Testis (tissue), 3 donors: ENCODE data around the gene VAV2. TPM values are rescaled to one million over a fixed set of nuclear protein-coding genes. Genes with fewer than 3 reads are reported as not detected.
A peak's percentile ranks its signal among the peaks of the same experiment; 100 is the strongest.

Experiments used
- DNase-seq: peaks from one replicate; pipeline ENCODE4 v3.0.0-alpha.2; 2019
- H3K27ac ChIP-seq, 2 donors: fragments of 200-600 bp; sonication (generic); one replicate each; pipeline ENCODE4 v1.5.1; 2019
- H3K27me3 ChIP-seq: fragments of 200-600 bp; sonication (generic); one replicate; pipeline ENCODE4 v1.5.1; 2019
- H3K36me3 ChIP-seq: fragments of 200-600 bp; sonication (generic); one replicate; pipeline ENCODE4 v1.5.1; 2017; ENCODE audit warnings: low read depth; ENCODE audit errors: missing control alignments
- H3K4me1 ChIP-seq: fragments of 200-600 bp; sonication (generic); one replicate; pipeline ENCODE4 v1.5.1; 2019
- H3K4me3 ChIP-seq, 2 donors: fragments of 200-600 bp; sonication (generic); one replicate each; pipeline ENCODE4 v1.5.1; 2017 to 2019
- H3K9me3 ChIP-seq: fragments of 200-600 bp; sonication (generic); one replicate; pipeline ENCODE4 v1.5.1; 2017
- CTCF ChIP-seq, 3 experiments: fragments of 450-650 bp in 2 of 3; fragments of 200-600 bp in 1 of 3; sonication (generic) in 1 of 3; IDR thresholded peaks; one replicate each; pipeline ENCODE4 v1.5.1; 2016 to 2019; ENCODE audit warnings: antibody characterized with exemption in 3 of 3, mild to moderate bottlenecking in 2 of 3, moderate library complexity in 1 of 3
- POLR2A ChIP-seq: fragments of 450-650 bp; IDR thresholded peaks from one replicate; pipeline ENCODE4 v1.6.1; 2017; ENCODE audit warnings: antibody characterized with exemption, mild to moderate bottlenecking, moderate library complexity
- WGBS, 2 donors: methylation state at CpG; one replicate each; pipeline ENCODE4 v1.1.5; 2018; 5-methylcytosine and 5-hydroxymethylcytosine counted together
- intact Hi-C: fragments of 100-400 bp; cut with DNase I; formaldehyde crosslinking; loops from one replicate; pipeline ENCODE4 v1.15.1; 2023; ENCODE audit warnings: low total_unique reads
- polyA plus RNA-seq: library from polyadenylated mRNA; stranded (reverse); fragments of 350-450 nt; fragmentation: Illumina TruSeq; extraction: RNeasy Lipid Tissue Mini Kit (QIAGEN cat#74804); gene quantifications from one replicate; pipeline ENCODE4 v1.2.3, GENCODE V29; 2014; ENCODE audit warnings: low read depth, low replicate concordance; ENCODE audit not compliant: insufficient read depth
- total RNA-seq, 2 donors: library from RNA; depleted of rRNA; stranded (reverse); fragments of >200 nt; gene quantifications; one replicate each; pipeline ENCODE4 v1.2.3, GENCODE V29; 2016

Gene VAV2
- total and polyA plus RNA-seq, 3 donors from 2014 or later, result 11.0 to 14.1 (median 12.2) TPM

DNA sequence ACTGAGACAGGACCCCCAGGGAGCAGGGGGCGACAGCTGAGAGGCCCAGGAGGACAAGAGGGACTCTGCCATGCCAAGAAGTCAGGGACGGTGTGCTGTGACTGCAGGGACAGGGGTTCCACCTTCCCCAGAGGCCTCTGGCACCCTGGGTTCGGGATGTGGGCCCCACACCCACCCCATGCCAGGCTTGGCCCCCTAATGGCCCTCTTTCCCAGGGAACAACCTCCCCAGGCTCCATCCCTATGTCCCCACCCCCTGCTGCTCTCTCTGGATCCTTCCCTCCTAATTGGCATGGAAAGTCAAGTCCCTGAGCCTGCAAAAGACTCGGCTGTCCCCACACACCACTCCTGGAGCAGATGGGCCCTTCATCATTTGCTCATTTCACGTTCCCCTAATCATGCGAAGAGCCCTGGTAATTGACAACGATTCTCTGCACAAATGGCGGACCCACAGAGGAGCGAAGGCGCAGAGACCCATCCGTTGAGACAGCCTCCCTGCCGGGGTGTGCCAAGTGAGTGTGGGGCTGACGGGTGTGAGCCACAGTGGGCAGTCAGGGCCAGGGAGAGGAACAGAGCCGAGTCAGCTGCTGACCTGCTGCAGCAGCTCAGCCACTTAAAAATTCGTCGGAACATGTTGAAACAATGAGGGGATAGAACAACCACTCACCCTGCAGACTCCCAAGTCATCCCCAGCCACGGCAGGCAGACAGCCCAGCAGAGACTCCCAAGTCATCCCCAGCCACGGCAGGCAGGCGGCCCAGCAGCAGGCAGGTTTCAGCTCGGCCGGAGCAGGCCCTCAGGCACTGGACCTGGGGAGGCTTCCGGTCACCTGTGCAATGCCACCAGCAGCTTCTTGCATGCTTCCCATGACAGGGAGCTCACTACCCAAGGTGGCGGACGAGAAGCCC lies 109.0 kb downstream of the VAV2 start:
- Histone ChIP-seq H3K4me1 (peaks cover 25% of the 10 kb centered on the region), H3K4me3 (no peak overlapping the region), H3K27me3 (no peaks in the 10 kb centered on the region), H3K36me3 (no peaks in the 10 kb centered on the region), H3K9me3 (no peaks in the 10 kb centered on the region), H3K27ac (no peak overlapping the region)
- 58 to 77% methylated on average over 21 to 24 of the region's 24 CpGs for WGBS, 2 donors
- TF ChIP-seq POLR2A (no peak), CTCF (IDR thresholded peaks at IDR 0.05) (no peak)
- peak; percentile 40 for DNase-seq
- intact Hi-C loops, result no loop called here

GRCh38 chr9:133881671-133882381 lies 110.3 kb downstream of the VAV2 start:
- no peak overlapping the region for H3K4me3 ChIP-seq
- no peak overlapping the region for H3K27ac ChIP-seq
- DNase-seq, result peak; percentile 55
- intact Hi-C loops, result no loop called here
- no peaks in the 10 kb centered on the region for H3K9me3 ChIP-seq
- H3K36me3 ChIP-seq, result no peaks in the 10 kb centered on the region
- H3K27me3 ChIP-seq, result no peaks in the 10 kb centered on the region
- H3K4me1 ChIP-seq, result peaks cover 25% of the 10 kb centered on the region
- TF ChIP-seq POLR2A (no peak), CTCF (IDR thresholded peaks at IDR 0.05) (no peak)
- WGBS, 2 donors, result 61 to 80% methylated on average over 20 to 24 of the region's 24 CpGs

DNA sequence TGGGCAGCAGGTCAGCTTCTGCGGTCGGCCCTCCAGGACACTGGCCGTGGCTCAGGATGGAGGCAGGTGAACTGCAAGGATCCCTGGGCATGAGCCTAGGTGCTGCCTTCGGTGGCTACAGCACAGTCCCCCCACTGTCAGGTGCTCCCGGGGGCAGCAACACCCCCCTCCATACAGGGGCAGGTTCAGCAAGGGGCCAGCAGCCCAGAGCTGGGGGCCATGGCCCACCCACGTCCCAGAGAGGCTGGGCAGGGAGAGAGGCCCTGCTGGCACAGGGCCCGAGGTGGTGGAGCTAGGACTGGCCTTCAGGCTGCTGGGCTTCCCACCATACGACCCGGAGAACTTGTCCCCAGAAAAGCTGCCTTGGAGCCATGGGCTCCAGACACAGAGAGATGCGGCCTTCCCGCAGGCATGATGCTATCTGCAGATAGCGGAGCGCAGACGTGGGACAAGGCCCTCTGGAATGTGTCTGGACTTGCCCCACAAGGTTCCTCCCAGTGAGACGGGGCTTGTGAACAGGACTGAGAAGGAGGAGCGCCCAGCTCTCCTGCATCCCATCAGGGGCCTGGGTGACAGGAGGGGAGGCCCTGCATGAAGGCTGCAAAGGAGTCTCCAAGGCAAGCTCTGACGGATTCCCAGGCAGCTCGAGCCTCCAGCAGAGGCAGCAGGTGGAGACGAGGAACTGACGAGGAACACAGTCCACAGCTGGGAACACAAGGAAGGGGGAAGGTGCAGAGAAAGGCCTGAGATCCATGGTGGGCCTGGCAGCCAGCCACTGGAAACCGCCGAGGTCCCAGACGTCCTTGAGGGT lies 111.1 kb downstream of the VAV2 start:
- Histone ChIP-seq H3K36me3 (no peaks in the 10 kb centered on the region), H3K27me3 (no peaks in the 10 kb centered on the region), H3K9me3 (no peaks in the 10 kb centered on the region), H3K4me1 (peaks cover 25% of the 10 kb centered on the region), H3K4me3 (no peak overlapping the region), H3K27ac (no peak overlapping the region)
- intact Hi-C loops, result no loop called here
- TF ChIP-seq POLR2A, result no peak
- no peak for TF ChIP-seq CTCF (IDR thresholded peaks at IDR 0.05)
- no peak for DNase-seq
- 53 to 62% methylated on average over 13 to 23 of the region's 23 CpGs for WGBS, 2 donors

- Histone ChIP-seq H3K27me3 (no peaks in the 10 kb centered on the region), H3K4me3 (no peak overlapping the region), H3K36me3 (no peaks in the 10 kb centered on the region), H3K4me1 (peaks cover 18% of the 10 kb centered on the region), H3K9me3 (no peaks in the 10 kb centered on the region), H3K27ac (no peak overlapping the region)
- 62 to 85% methylated on average over 4 to 7 of the region's 7 CpGs for WGBS, 2 donors
- intact Hi-C loops, result no loop called here
- no peak for TF ChIP-seq CTCF (IDR thresholded peaks at IDR 0.05)
- TF ChIP-seq POLR2A, result no peak
- DNase-seq, result no peak
These were observed 112.0 kb downstream of the VAV2 start for GRCh38 chr9:133880136-133880535.
